ENCODE measurements around the gene CIP2A.

DNA sequence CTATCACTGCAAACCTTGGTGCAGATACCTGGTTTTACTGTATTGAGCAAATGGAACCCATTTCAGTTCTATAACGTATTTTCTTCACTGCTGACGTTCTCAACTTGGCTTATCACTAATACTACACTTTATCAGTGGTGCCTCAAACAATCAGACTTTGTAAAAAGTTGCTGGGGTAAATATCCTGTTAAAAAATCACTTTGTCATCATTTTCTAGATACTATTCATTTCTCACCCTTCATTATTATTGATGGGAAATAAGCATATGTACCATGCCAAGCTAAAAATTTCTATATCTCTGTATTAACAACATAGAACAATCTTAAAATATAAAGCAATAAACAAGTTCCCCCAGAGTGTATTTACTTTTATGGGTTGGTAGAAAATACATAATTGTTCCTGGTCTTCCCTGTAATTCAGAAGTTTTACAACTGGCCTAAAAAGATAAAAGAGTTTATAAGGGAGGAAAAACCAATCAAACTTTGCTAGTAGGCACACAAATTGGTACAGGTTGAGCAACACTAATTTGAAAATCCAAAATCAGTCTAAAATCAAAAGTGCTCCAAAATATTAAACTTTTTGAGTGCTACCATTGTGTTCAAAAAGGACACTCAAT, 33.2 kb downstream of the CIP2A start:
- TF ChIP-seq EZH2phosphoT487 (IDR thresholded peaks at IDR 0.05; ENCODE audit: unreplicated experiment) (no peak), CREB1 (CRISPR knock-in tag; IDR thresholded peaks at IDR 0.05; ENCODE audit: low read depth) (no peak), NANOG (IDR thresholded peaks at IDR 0.05; ENCODE audit: borderline replicate concordance) (no peak), POLR2AphosphoS5 (IDR thresholded peaks at IDR 0.05; ENCODE audit: low read depth) (no peak), JUNB (IDR thresholded peaks at IDR 0.05; ENCODE audit: unreplicated experiment) (no peak), EZH2 (IDR thresholded peaks at IDR 0.05; ENCODE audit: low read depth, unreplicated experiment) (no peak)
- TF ChIP-seq, protein P1, sequence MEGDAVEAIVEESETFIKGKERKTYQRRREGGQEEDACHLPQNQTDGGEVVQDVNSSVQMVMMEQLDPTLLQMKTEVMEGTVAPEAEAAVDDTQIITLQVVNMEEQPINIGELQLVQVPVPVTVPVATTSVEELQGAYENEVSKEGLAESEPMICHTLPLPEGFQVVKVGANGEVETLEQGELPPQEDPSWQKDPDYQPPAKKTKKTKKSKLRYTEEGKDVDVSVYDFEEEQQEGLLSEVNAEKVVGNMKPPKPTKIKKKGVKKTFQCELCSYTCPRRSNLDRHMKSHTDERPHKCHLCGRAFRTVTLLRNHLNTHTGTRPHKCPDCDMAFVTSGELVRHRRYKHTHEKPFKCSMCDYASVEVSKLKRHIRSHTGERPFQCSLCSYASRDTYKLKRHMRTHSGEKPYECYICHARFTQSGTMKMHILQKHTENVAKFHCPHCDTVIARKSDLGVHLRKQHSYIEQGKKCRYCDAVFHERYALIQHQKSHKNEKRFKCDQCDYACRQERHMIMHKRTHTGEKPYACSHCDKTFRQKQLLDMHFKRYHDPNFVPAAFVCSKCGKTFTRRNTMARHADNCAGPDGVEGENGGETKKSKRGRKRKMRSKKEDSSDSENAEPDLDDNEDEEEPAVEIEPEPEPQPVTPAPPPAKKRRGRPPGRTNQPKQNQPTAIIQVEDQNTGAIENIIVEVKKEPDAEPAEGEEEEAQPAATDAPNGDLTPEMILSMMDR (conservative IDR thresholded peaks at IDR 0.05; ENCODE audit: low read depth in 2 of 2), result no peak
- TF ChIP-seq, protein P2, sequence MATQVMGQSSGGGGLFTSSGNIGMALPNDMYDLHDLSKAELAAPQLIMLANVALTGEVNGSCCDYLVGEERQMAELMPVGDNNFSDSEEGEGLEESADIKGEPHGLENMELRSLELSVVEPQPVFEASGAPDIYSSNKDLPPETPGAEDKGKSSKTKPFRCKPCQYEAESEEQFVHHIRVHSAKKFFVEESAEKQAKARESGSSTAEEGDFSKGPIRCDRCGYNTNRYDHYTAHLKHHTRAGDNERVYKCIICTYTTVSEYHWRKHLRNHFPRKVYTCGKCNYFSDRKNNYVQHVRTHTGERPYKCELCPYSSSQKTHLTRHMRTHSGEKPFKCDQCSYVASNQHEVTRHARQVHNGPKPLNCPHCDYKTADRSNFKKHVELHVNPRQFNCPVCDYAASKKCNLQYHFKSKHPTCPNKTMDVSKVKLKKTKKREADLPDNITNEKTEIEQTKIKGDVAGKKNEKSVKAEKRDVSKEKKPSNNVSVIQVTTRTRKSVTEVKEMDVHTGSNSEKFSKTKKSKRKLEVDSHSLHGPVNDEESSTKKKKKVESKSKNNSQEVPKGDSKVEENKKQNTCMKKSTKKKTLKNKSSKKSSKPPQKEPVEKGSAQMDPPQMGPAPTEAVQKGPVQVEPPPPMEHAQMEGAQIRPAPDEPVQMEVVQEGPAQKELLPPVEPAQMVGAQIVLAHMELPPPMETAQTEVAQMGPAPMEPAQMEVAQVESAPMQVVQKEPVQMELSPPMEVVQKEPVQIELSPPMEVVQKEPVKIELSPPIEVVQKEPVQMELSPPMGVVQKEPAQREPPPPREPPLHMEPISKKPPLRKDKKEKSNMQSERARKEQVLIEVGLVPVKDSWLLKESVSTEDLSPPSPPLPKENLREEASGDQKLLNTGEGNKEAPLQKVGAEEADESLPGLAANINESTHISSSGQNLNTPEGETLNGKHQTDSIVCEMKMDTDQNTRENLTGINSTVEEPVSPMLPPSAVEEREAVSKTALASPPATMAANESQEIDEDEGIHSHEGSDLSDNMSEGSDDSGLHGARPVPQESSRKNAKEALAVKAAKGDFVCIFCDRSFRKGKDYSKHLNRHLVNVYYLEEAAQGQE (IDR thresholded peaks at IDR 0.05; ENCODE audit: unreplicated experiment), result no peak

All from GM23338 (cell line).